CD4-positive, CD25-positive, alpha-beta regulatory T cell (primary cell): ENCODE data around the gene INTS6L. TPM values are rescaled to one million over a fixed set of nuclear protein-coding genes. Genes with fewer than 3 reads are reported as not detected.

Source experiments
- ATAC-seq, 2 donors: fragments of 150-1000 bp; cut with Tn5 transposase; one replicate each; pipeline ENCODE4 v1.10.0; 2021; ENCODE audit warnings: low read depth in 2 of 2, moderate number of reproducible peaks in 2 of 2, moderate library complexity in 1 of 2
- DNase-seq, 3 donors: peaks; one replicate each; pipeline versions ENCODE4 v3.0.0 to v3.0.0-alpha.2; 2012 to 2022; ENCODE audit warnings: mixed read lengths in 1 of 3
- H3K27ac ChIP-seq: one replicate; pipeline ENCODE4 v1.7.0; 2013; ENCODE audit warnings: mild to moderate bottlenecking, low read length; ENCODE audit not compliant: insufficient read depth, poor library complexity, severe bottlenecking
- H3K27me3 ChIP-seq: one replicate; pipeline ENCODE4 v1.7.0; 2013; ENCODE audit warnings: low read length; ENCODE audit not compliant: control insufficient read depth, insufficient read depth
- H3K36me3 ChIP-seq: one replicate; pipeline ENCODE4 v1.7.0; 2013; ENCODE audit warnings: mild to moderate bottlenecking, low read length, moderate library complexity; ENCODE audit not compliant: control insufficient read depth, insufficient read depth
- H3K4me1 ChIP-seq: 2 replicates; pipeline ENCODE4 v1.7.0; 2013; ENCODE audit warnings: mild to moderate bottlenecking, low read length; ENCODE audit not compliant: insufficient read depth, control insufficient read depth, poor library complexity, severe bottlenecking
- H3K4me3 ChIP-seq: one replicate; pipeline ENCODE4 v1.7.0; 2013; ENCODE audit warnings: low read depth, mild to moderate bottlenecking, low read length, moderate library complexity
- H3K9me3 ChIP-seq, 2 experiments: 1 replicate in 1 of 2; 2 replicates in 1 of 2; pipeline ENCODE4 v1.7.0; 2013; ENCODE audit warnings: low read length in 2 of 2, mild to moderate bottlenecking in 1 of 2, moderate library complexity in 1 of 2; ENCODE audit not compliant: control insufficient read depth in 2 of 2
- H3K27ac Mint-ChIP-seq, 3 donors: one replicate each; pipeline ENCODE4 v1.8.0; 2020 to 2022; ENCODE audit warnings: mild to moderate bottlenecking in 3 of 3, mixed read lengths in 3 of 3, moderate library complexity in 2 of 3
- H3K27me3 Mint-ChIP-seq: one replicate; pipeline ENCODE4 v1.8.0; 2022; ENCODE audit warnings: mild to moderate bottlenecking, mixed read lengths
- H3K36me3 Mint-ChIP-seq: one replicate; pipeline ENCODE4 v1.8.0; 2020; ENCODE audit warnings: mixed read lengths
- H3K4me1 Mint-ChIP-seq, 4 donors: one replicate each; pipeline ENCODE4 v1.8.0; 2020 to 2022; ENCODE audit warnings: mixed read lengths in 4 of 4, mild to moderate bottlenecking in 1 of 4
- H3K4me3 Mint-ChIP-seq, 4 donors: one replicate each; pipeline ENCODE4 v1.8.0; 2020 to 2022; ENCODE audit warnings: mild to moderate bottlenecking in 4 of 4, mixed read lengths in 4 of 4, moderate library complexity in 3 of 4
- H3K9me3 Mint-ChIP-seq, 7 donors: one replicate each; pipeline ENCODE4 v1.8.0; 2020 to 2022; ENCODE audit warnings: mixed read lengths in 7 of 7, mild to moderate bottlenecking in 3 of 7, moderate library complexity in 2 of 7
- polyA plus RNA-seq, 4 donors: library from polyadenylated mRNA; unstranded; fragments of 300-500 nt; fragmentation: Illumina TruSeq; gene quantifications; one replicate each; pipeline ENCODE4 v1.2.3, GENCODE V29; 2021
- total RNA-seq: library from RNA; stranded (reverse); gene quantifications from one replicate; pipeline ENCODE4 v1.2.3, GENCODE V29; 2022

The INTS6L gene
- total and polyA plus RNA-seq, 5 donors from 2014 or later = 5.7 to 28.4 (median 6.0) TPM

DNA sequence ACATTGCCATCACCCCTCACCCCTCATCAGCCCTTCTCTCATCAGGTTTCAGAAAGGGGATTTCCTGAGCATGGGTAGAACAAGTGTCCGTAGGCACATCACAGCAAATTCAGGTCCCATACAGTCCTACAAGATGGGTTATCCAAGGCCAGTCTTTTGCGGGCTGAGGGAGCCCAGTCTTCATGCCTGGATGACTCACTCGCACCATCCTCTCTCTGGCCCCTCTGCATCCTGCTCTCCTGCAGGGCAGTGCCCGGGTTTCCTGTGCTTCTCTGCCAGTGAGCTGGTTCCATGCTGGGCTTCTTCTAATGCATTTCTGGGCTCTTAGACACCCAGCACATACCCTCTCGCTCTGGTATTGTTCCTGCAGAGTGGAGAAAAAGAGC is 7.3 kb upstream of the INTS6L start:
- no peak overlapping the region for H3K4me3 ChIP-seq
- Mint-ChIP-seq H3K9me3 (peaks cover 0 to 3% (median 0%) of the 10 kb centered on the region in 7 donors), H3K27me3 (peaks cover 4% of the 10 kb centered on the region), H3K4me3 (no peak overlapping the region), H3K27ac (no peak overlapping the region), H3K4me1 (peaks cover 0 to 2% (median 0%) of the 10 kb centered on the region in 4 donors), H3K36me3 (no peaks in the 10 kb centered on the region)
- H3K27me3 ChIP-seq = no peaks in the 10 kb centered on the region
- H3K9me3 ChIP-seq = no peaks in the 10 kb centered on the region
- no peaks in the 10 kb centered on the region for H3K36me3 ChIP-seq
- DNase-seq (no peak), ATAC-seq (no peak)
- H3K4me1 ChIP-seq = no peaks in the 10 kb centered on the region
- H3K27ac ChIP-seq = no peak overlapping the region

DNA sequence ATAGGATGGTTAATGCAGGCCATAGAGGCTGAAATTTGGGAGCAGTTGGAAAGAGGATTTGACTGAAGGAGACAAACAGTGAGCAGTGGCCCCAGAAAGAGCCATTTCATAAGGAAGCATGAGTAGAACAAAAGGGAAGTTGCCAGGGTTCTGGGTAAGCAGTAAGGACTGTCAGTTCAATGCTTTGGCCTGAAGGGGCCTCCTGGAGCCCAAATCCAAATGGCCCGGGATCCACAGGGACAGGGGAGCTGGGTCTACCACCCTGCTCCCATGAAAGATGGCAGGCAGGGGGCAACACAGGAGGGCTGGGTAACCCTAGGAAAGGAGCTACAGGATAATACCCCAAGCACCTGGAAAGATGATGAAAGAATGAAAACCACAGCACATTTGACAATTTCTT is 4.1 kb upstream of the INTS6L start:
- Histone ChIP-seq H3K27me3 (no peaks in the 10 kb centered on the region), H3K4me1 (no peaks in the 10 kb centered on the region), H3K9me3 (no peaks in the 10 kb centered on the region), H3K27ac (no peak overlapping the region), H3K4me3 (no peak overlapping the region), H3K36me3 (no peaks in the 10 kb centered on the region)
- ATAC-seq (no peak), DNase-seq (no peak)
- Mint-ChIP-seq H3K4me3 (peak overlapping the region in 1 of 4 donors; percentile 87), H3K27me3 (peaks cover 4% of the 10 kb centered on the region), H3K27ac (no peak overlapping the region), H3K36me3 (no peaks in the 10 kb centered on the region), H3K4me1 (peaks cover 0 to 6% (median 2%) of the 10 kb centered on the region in 4 donors), H3K9me3 (peaks cover 0 to 2% (median 0%) of the 10 kb centered on the region in 7 donors)

DNA sequence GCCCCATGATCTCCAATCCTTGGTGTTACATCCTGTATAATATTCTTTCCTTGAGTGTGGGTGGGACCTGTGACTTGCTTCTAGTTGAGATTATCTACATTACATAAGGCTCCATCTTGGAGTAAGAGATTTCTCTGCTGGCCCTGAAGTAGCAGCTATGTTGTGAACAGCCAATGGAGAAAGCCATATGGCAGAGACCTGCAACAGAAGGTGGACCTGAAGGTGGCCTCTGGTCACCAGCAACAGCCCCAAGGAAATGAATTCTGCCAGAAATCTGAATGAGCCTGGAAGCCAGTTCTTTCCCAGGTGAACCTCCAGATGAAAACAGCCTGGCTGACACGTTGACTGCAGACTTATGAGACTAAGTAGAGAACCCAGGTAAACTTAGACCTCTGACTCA is 2.3 kb upstream of the INTS6L start:
- Histone ChIP-seq H3K4me3 (no peak overlapping the region), H3K27ac (no peak overlapping the region), H3K36me3 (no peaks in the 10 kb centered on the region), H3K9me3 (no peaks in the 10 kb centered on the region), H3K27me3 (no peaks in the 10 kb centered on the region), H3K4me1 (peaks cover 9% of the 10 kb centered on the region)
- H3K4me1 Mint-ChIP-seq = peaks cover 0 to 20% (median 9%) of the 10 kb centered on the region in 4 donors
- no peak overlapping the region for H3K27ac Mint-ChIP-seq
- peaks cover 4% of the 10 kb centered on the region for H3K27me3 Mint-ChIP-seq
- H3K9me3 Mint-ChIP-seq = peaks cover 0 to 2% (median 0%) of the 10 kb centered on the region in 7 donors
- no peak overlapping the region for H3K4me3 Mint-ChIP-seq
- DNase-seq (no peak), ATAC-seq (no peak)
- no peaks in the 10 kb centered on the region for H3K36me3 Mint-ChIP-seq

DNA sequence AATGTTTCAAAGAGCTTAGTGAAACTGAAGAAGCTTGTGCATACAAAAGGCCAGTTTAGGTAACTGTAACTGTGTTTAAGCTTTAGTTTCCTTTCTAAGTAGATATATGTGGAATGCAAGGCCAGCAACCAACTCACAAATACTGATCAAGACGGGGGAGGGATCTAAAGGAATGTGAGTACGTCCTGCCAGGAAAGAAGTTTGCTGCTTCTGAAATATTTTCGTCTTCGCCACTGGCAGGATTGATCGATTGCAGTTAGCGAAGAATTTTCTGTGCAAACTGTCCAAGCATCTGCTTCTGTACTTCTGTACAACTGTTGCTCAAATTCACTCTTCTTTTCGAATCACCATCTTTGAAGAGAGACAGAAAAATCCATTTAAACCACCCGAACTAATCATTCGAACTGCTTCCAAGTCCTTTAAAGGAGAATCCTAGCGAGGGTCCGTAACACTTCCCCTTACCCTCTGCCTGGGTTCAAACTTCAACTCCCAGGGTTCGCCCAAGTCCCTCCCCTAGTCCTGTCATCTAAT is 373 bp upstream of the INTS6L start:
- Mint-ChIP-seq H3K9me3 (peaks cover 0 to 2% (median 0%) of the 10 kb centered on the region in 7 donors), H3K36me3 (no peaks in the 10 kb centered on the region), H3K4me3 (peak overlapping the region; percentile 93 to 99 (median 98)), H3K27ac (peak overlapping the region; percentile 96 to 97 (median 96)), H3K27me3 (peaks cover 4% of the 10 kb centered on the region), H3K4me1 (peaks cover 5 to 37% (median 25%) of the 10 kb centered on the region in 4 donors)
- Histone ChIP-seq H3K27ac (peak overlapping the region; percentile 81), H3K4me3 (peak overlapping the region; percentile 90), H3K36me3 (no peaks in the 10 kb centered on the region), H3K4me1 (peaks cover 20% of the 10 kb centered on the region), H3K9me3 (no peaks in the 10 kb centered on the region), H3K27me3 (no peaks in the 10 kb centered on the region)
- no peak for DNase-seq
- ATAC-seq = no peak

DNA sequence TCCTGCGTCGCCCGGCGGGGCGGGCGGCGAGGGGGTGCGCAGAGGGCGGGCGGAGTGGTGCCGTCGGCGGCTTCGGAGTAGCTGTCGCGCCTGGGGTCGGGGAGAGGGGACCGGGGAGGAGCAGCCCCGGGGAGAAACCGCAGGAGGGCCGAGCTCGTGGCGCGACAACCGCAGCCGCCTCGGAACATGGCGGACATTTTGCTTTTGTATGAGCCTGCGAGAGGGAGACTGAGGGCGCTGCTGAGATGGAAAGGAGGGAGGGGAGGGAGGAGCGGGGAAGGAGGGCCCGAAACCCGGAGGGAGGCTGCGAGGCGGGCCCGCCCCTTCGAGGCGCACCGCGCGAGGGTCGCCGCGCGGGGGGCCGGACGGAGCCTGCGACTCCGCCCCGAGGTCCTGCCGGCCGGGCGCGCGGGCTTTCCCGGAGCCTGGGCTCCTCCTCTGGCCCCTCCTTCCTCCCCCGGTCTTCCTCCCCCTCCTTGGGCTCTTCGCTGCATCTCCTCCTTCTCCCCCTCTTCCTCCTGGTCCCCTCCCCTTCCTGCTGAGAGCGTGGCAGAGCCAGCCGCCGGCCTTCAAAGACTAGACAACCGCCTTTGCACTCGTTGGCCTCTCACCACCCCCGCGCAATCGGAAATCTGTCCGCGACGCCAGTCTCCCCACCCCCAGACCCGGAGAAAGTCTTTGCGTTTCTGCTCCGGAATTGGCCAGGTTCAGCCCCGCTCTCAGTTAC is 1.1 kb downstream of the INTS6L start:
- H3K27ac Mint-ChIP-seq = peak overlapping the region; percentile 92 to 96 (median 94)
- ATAC-seq (peak; percentile 66 to 67), DNase-seq (peak; percentile 79 to 92 (median 80))
- H3K4me3 Mint-ChIP-seq = peak overlapping the region; percentile 93 to 99 (median 98)
- Histone ChIP-seq H3K27ac (peak overlapping the region; percentile 81), H3K4me3 (peak overlapping the region; percentile 82), H3K9me3 (no peaks in the 10 kb centered on the region), H3K4me1 (peaks cover 25% of the 10 kb centered on the region), H3K36me3 (no peaks in the 10 kb centered on the region), H3K27me3 (no peaks in the 10 kb centered on the region)
- H3K9me3 Mint-ChIP-seq = no peaks in the 10 kb centered on the region
- peaks cover 6 to 50% (median 31%) of the 10 kb centered on the region in 4 donors for H3K4me1 Mint-ChIP-seq
- H3K27me3 Mint-ChIP-seq = peaks cover 4% of the 10 kb centered on the region
- H3K36me3 Mint-ChIP-seq = no peaks in the 10 kb centered on the region

DNA sequence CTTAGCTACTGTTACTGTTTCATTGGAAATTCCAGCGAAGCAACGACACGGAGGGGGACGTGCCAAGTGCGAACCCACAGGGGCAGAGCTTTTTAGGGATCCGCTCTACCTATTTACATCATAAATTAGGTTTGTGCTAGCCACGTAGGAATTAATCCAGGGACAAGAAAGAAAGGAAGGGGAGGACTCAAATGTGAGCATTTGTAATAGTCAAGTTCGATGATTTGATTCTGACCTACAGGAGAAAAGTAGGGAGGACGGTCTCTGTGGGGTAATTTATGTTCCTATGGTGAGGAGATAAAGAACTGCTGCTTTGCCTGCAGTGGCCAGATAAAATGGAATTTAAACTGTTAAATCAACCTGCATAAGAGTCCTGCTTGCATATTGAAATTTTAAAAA is 1.7 kb downstream of the INTS6L start:
- no peaks in the 10 kb centered on the region for H3K36me3 ChIP-seq
- no peaks in the 10 kb centered on the region for H3K27me3 Mint-ChIP-seq
- peak overlapping the region; percentile 90 to 96 (median 92) for H3K4me3 Mint-ChIP-seq
- H3K27ac ChIP-seq = peak overlapping the region; percentile 81
- no peaks in the 10 kb centered on the region for H3K9me3 ChIP-seq
- DNase-seq (no peak), ATAC-seq (no peak)
- peak overlapping the region; percentile 92 to 96 (median 94) for H3K27ac Mint-ChIP-seq
- H3K4me3 ChIP-seq = peak overlapping the region; percentile 82
- H3K36me3 Mint-ChIP-seq = no peaks in the 10 kb centered on the region
- no peaks in the 10 kb centered on the region for H3K27me3 ChIP-seq
- no peaks in the 10 kb centered on the region for H3K9me3 Mint-ChIP-seq
- peaks cover 6 to 51% (median 33%) of the 10 kb centered on the region in 4 donors for H3K4me1 Mint-ChIP-seq
- H3K4me1 ChIP-seq = peaks cover 25% of the 10 kb centered on the region

DNA sequence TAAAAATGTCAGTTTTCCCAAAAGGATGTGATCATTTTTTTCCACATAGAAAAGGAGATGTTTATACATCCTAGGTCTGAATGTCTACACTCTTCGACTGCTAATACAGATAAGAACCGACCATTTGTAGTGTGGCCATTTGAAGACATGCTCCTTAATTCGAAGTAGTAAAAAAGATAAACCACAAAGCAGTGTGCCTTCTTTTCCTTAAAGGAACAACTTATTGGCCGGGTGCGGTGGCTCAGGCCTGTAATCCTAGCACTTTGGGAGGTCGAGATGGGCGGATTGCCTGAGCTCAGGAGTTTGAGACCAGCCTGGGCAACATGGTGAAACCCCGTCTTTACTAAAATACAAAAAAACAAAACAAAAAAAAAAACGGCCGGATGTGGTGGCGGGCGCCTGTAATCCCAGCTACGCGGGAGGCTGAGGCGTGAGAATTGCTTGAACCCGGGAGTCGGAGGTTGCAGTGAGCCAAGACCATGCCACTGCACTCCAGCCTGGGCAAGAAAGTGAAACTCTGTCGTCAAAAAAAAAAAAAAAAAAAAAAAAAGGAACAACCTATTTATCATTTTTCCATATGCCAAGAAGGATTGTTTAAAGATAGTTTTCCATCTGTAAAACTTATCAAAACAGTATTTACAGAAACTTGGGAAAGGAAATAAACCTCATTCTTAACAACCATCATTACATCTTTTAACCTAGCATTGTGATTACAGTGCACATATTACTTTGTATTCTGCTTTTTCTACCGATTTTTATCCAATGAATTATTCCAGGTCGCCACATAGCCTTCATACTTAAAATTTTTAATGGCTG is 2.6 kb downstream of the INTS6L start:
- ATAC-seq (no peak), DNase-seq (peak in 1 of 3 donors; percentile 2)
- Histone ChIP-seq H3K27me3 (no peaks in the 10 kb centered on the region), H3K36me3 (no peaks in the 10 kb centered on the region), H3K4me3 (peak overlapping the region; percentile 82), H3K27ac (peak overlapping the region; percentile 81), H3K9me3 (no peaks in the 10 kb centered on the region), H3K4me1 (peaks cover 25% of the 10 kb centered on the region)
- peak overlapping the region; percentile 90 to 96 (median 92) for H3K4me3 Mint-ChIP-seq
- no peaks in the 10 kb centered on the region for H3K9me3 Mint-ChIP-seq
- peak overlapping the region in 1 of 3 donors; percentile 96 for H3K27ac Mint-ChIP-seq
- H3K4me1 Mint-ChIP-seq = peaks cover 6 to 59% (median 42%) of the 10 kb centered on the region in 4 donors
- no peaks in the 10 kb centered on the region for H3K27me3 Mint-ChIP-seq
- no peaks in the 10 kb centered on the region for H3K36me3 Mint-ChIP-seq
